ENCODE data around the gene TGFA. TPM values are rescaled to one million over a fixed set of nuclear protein-coding genes. Genes with fewer than 3 reads are reported as not detected.

The TGFA gene
- total and polyA plus RNA-seq, 4 donors, result 1.1 to 2.9 (median 1.7) TPM

GRCh38 chr2:70548233-70548632, 5.4 kb downstream of the TGFA start:
- TF ChIP-seq MAX (IDR thresholded peaks at IDR 0.05), result no peak
- TF ChIP-seq, protein P1, sequence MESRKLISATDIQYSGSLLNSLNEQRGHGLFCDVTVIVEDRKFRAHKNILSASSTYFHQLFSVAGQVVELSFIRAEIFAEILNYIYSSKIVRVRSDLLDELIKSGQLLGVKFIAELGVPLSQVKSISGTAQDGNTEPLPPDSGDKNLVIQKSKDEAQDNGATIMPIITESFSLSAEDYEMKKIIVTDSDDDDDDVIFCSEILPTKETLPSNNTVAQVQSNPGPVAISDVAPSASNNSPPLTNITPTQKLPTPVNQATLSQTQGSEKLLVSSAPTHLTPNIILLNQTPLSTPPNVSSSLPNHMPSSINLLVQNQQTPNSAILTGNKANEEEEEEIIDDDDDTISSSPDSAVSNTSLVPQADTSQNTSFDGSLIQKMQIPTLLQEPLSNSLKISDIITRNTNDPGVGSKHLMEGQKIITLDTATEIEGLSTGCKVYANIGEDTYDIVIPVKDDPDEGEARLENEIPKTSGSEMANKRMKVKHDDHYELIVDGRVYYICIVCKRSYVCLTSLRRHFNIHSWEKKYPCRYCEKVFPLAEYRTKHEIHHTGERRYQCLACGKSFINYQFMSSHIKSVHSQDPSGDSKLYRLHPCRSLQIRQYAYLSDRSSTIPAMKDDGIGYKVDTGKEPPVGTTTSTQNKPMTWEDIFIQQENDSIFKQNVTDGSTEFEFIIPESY (IDR thresholded peaks at IDR 0.05), result no peak
- TF ChIP-seq HNF4G (IDR thresholded peaks at IDR 0.05), result no peak
- TF ChIP-seq GABPA (IDR thresholded peaks at IDR 0.05 in 1 of 2, conservative IDR thresholded peaks at IDR 0.05 in 1 of 2), result no peak
- TF ChIP-seq NR2F2 (IDR thresholded peaks at IDR 0.05), result no peak
- no peak for TF ChIP-seq JUND (IDR thresholded peaks at IDR 0.05)
- no peak for TF ChIP-seq FOXA2 (IDR thresholded peaks at IDR 0.05)
- TF ChIP-seq HNF4A (conservative IDR thresholded peaks at IDR 0.05), result no peak
- TF ChIP-seq TAF1 (conservative IDR thresholded peaks at IDR 0.05), result no peak
- TF ChIP-seq SP1 (IDR thresholded peaks at IDR 0.05), result no peak
- TF ChIP-seq YY1 (IDR thresholded peaks at IDR 0.05), result no peak
- TF ChIP-seq, protein P2, sequence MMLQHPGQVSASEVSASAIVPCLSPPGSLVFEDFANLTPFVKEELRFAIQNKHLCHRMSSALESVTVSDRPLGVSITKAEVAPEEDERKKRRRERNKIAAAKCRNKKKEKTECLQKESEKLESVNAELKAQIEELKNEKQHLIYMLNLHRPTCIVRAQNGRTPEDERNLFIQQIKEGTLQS (IDR thresholded peaks at IDR 0.05), result no peak
- no peak for TF ChIP-seq FOXA1 (IDR thresholded peaks at IDR 0.05)
- no peak for TF ChIP-seq RAD21 (IDR thresholded peaks at IDR 0.05)
- no peak for TF ChIP-seq EGR1 (IDR thresholded peaks at IDR 0.05; ENCODE audit: low read depth in 2 of 2)
- TF ChIP-seq RXRA (IDR thresholded peaks at IDR 0.05), result no peak
- Histone ChIP-seq H3K27ac (ENCODE audit: low read depth in 1 of 2, low read length in 2 of 2) (no peak overlapping the region), H3K4me1 (ENCODE audit: control insufficient read depth in 4 of 4, insufficient read depth in 4 of 4, low read length in 3 of 4) (peaks cover 0 to 11% (median 7%) of the 10 kb centered on the region in 4 donors), H3K27me3 (ENCODE audit: control insufficient read depth in 4 of 4, insufficient read depth in 4 of 4, low read length in 3 of 4) (no peaks in the 10 kb centered on the region), H3K9me3 (ENCODE audit: control insufficient read depth in 4 of 4, low read length in 3 of 4) (no peaks in the 10 kb centered on the region), H3K4me3 (ENCODE audit: low read depth in 1 of 3, low read length in 3 of 3) (no peak overlapping the region), H3K36me3 (ENCODE audit: control insufficient read depth in 4 of 4, insufficient read depth in 3 of 4, low read depth in 1 of 4, low read length in 3 of 4) (no peaks in the 10 kb centered on the region), H3K9ac (ENCODE audit: low read depth in 1 of 2, low read length in 2 of 2) (no peak overlapping the region)
- 85% methylated on average over 6 of the region's 6 CpGs for WGBS
- no peak for DNase-seq (ENCODE audit: low spot score)

- H3K9ac ChIP-seq (ENCODE audit: low read depth in 1 of 2, low read length in 2 of 2), result no peak overlapping the region
- H3K4me1 ChIP-seq (ENCODE audit: control insufficient read depth in 4 of 4, insufficient read depth in 4 of 4, low read length in 3 of 4), result no peaks in the 10 kb centered on the region
- H3K36me3 ChIP-seq (ENCODE audit: control insufficient read depth in 4 of 4, insufficient read depth in 3 of 4, low read depth in 1 of 4, low read length in 3 of 4), result no peaks in the 10 kb centered on the region
- no peaks in the 10 kb centered on the region for H3K9me3 ChIP-seq (ENCODE audit: control insufficient read depth in 4 of 4, low read length in 3 of 4)
- H3K27me3 ChIP-seq (ENCODE audit: control insufficient read depth in 4 of 4, insufficient read depth in 4 of 4, low read length in 3 of 4), result no peaks in the 10 kb centered on the region
- TF ChIP-seq REST (IDR thresholded peaks at IDR 0.05), result no peak
- no peak for TF ChIP-seq HNF4A (conservative IDR thresholded peaks at IDR 0.05)
- no peak for TF ChIP-seq RAD21 (IDR thresholded peaks at IDR 0.05)
- TF ChIP-seq, protein P2 (IDR thresholded peaks at IDR 0.05), result no peak
- no peak for TF ChIP-seq MAX (IDR thresholded peaks at IDR 0.05)
- TF ChIP-seq NR2F2 (IDR thresholded peaks at IDR 0.05), result no peak
- no peak for TF ChIP-seq FOXA1 (IDR thresholded peaks at IDR 0.05)
- TF ChIP-seq SP1 (IDR thresholded peaks at IDR 0.05), result no peak
- TF ChIP-seq FOXA2 (IDR thresholded peaks at IDR 0.05), result no peak
- no peak for TF ChIP-seq HNF4G (IDR thresholded peaks at IDR 0.05)
- no peak for TF ChIP-seq RXRA (IDR thresholded peaks at IDR 0.05)
- no peak for TF ChIP-seq CTCF (IDR thresholded peaks at IDR 0.05; ENCODE audit: low read depth, low read length, missing input control)
- no peak for TF ChIP-seq GABPA (IDR thresholded peaks at IDR 0.05 in 1 of 2, conservative IDR thresholded peaks at IDR 0.05 in 1 of 2)
- no peak for TF ChIP-seq TAF1 (conservative IDR thresholded peaks at IDR 0.05)
- no peak for TF ChIP-seq YY1 (IDR thresholded peaks at IDR 0.05)
- no peak for DNase-seq (ENCODE audit: low spot score)
- H3K27ac ChIP-seq (ENCODE audit: low read depth in 1 of 2, low read length in 2 of 2), result no peak overlapping the region
- H3K4me3 ChIP-seq (ENCODE audit: low read depth in 1 of 3, low read length in 3 of 3), result no peak overlapping the region
- 88% methylated on average over 3 of the region's 3 CpGs for WGBS
These were observed 6.7 kb downstream of the TGFA start for GRCh38 chr2:70546885-70547284.

Measured in liver (tissue), 9 donors.